ENCODE data around the gene ERC2.

Gene ERC2

DNA sequence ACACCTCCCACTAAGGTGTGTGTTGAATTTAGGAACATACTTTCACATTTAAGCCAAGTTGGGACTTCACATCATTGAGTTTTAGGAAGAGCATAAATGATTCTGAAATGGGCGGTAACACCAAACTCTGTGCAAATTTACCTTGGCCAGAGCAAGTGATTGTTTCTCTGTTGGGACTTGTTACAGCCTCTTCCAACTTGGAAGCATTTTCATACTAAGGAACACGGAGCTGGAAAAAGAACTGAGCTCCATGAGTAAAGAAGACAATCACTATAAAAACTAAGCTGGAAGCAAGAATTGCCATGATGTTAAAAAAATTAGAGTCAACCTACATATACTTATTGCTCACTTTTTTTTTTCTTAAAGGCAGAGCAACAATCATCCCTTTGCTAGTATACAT is 371.3 kb downstream of the ERC2 start:
- no peak for TF ChIP-seq CSRNP3 (CRISPR knock-in tag; IDR thresholded peaks at IDR 0.05)
- TF ChIP-seq ZNF8 (CRISPR knock-in tag; IDR thresholded peaks at IDR 0.05): no peak
- no peak for TF ChIP-seq ZNF70 (CRISPR knock-in tag; IDR thresholded peaks at IDR 0.05)
- TF ChIP-seq, protein P1, sequence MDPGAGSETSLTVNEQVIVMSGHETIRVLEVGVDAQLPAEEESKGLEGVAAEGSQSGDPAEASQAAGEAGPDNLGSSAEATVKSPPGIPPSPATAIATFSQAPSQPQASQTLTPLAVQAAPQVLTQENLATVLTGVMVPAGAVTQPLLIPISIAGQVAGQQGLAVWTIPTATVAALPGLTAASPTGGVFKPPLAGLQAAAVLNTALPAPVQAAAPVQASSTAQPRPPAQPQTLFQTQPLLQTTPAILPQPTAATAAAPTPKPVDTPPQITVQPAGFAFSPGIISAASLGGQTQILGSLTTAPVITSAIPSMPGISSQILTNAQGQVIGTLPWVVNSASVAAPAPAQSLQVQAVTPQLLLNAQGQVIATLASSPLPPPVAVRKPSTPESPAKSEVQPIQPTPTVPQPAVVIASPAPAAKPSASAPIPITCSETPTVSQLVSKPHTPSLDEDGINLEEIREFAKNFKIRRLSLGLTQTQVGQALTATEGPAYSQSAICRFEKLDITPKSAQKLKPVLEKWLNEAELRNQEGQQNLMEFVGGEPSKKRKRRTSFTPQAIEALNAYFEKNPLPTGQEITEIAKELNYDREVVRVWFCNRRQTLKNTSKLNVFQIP (CRISPR knock-in tag; IDR thresholded peaks at IDR 0.05; ENCODE audit: borderline replicate concordance, low read depth): no peak
- no peak for ATAC-seq

DNA sequence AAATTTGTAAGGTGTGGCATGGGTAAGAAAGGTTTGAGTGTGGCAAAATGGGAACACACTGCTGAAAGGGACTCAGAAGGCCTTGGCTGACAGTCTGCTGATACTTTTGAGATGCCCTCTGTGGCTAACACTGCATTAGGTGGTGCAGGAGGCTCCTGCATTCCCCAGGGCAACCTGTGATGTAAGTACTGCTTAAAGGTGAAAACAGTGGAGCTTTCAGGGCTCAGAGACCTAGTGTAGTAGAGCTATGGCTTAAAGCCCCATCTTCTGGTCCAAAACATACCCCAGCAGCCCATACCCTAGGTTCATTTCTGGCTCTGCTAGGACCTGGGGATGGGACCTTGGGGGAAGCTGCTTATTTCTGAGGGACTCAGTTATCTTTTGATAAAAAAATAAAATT is 374.1 kb downstream of the ERC2 start:
- ATAC-seq: no peak
- TF ChIP-seq, protein P1 (CRISPR knock-in tag; IDR thresholded peaks at IDR 0.05; ENCODE audit: borderline replicate concordance, low read depth): no peak
- TF ChIP-seq RARB (CRISPR knock-in tag; IDR thresholded peaks at IDR 0.05): no peak
- TF ChIP-seq PATZ1 (CRISPR knock-in tag; IDR thresholded peaks at IDR 0.05; ENCODE audit: borderline replicate concordance): no peak
- no peak for TF ChIP-seq CSRNP3 (CRISPR knock-in tag; IDR thresholded peaks at IDR 0.05)
- no peak for TF ChIP-seq ZNF8 (CRISPR knock-in tag; IDR thresholded peaks at IDR 0.05)
- no peak for TF ChIP-seq OSR1 (CRISPR knock-in tag; IDR thresholded peaks at IDR 0.05)
- TF ChIP-seq ZNF70 (CRISPR knock-in tag; IDR thresholded peaks at IDR 0.05): no peak
- TF ChIP-seq, protein P2, sequence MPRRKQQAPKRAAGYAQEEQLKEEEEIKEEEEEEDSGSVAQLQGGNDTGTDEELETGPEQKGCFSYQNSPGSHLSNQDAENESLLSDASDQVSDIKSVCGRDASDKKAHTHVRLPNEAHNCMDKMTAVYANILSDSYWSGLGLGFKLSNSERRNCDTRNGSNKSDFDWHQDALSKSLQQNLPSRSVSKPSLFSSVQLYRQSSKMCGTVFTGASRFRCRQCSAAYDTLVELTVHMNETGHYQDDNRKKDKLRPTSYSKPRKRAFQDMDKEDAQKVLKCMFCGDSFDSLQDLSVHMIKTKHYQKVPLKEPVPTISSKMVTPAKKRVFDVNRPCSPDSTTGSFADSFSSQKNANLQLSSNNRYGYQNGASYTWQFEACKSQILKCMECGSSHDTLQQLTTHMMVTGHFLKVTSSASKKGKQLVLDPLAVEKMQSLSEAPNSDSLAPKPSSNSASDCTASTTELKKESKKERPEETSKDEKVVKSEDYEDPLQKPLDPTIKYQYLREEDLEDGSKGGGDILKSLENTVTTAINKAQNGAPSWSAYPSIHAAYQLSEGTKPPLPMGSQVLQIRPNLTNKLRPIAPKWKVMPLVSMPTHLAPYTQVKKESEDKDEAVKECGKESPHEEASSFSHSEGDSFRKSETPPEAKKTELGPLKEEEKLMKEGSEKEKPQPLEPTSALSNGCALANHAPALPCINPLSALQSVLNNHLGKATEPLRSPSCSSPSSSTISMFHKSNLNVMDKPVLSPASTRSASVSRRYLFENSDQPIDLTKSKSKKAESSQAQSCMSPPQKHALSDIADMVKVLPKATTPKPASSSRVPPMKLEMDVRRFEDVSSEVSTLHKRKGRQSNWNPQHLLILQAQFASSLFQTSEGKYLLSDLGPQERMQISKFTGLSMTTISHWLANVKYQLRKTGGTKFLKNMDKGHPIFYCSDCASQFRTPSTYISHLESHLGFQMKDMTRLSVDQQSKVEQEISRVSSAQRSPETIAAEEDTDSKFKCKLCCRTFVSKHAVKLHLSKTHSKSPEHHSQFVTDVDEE (CRISPR knock-in tag; IDR thresholded peaks at IDR 0.05): no peak
- TF ChIP-seq GLIS3 (CRISPR knock-in tag; IDR thresholded peaks at IDR 0.05): no peak
- TF ChIP-seq PPARA (CRISPR knock-in tag; IDR thresholded peaks at IDR 0.05; ENCODE audit: borderline replicate concordance): no peak
- TF ChIP-seq, protein P3, sequence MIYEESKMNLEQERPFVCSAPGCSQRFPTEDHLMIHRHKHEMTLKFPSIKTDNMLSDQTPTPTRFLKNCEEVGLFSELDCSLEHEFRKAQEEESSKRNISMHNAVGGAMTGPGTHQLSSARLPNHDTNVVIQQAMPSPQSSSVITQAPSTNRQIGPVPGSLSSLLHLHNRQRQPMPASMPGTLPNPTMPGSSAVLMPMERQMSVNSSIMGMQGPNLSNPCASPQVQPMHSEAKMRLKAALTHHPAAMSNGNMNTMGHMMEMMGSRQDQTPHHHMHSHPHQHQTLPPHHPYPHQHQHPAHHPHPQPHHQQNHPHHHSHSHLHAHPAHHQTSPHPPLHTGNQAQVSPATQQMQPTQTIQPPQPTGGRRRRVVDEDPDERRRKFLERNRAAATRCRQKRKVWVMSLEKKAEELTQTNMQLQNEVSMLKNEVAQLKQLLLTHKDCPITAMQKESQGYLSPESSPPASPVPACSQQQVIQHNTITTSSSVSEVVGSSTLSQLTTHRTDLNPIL (CRISPR knock-in tag; IDR thresholded peaks at IDR 0.05; ENCODE audit: low read depth): no peak
- no peak for TF ChIP-seq ESRRG (CRISPR knock-in tag; IDR thresholded peaks at IDR 0.05)
- TF ChIP-seq SNAI2 (CRISPR knock-in tag; IDR thresholded peaks at IDR 0.05): no peak
- no peak for TF ChIP-seq ZFP3 (CRISPR knock-in tag; IDR thresholded peaks at IDR 0.05)
- no peak for TF ChIP-seq TOX (CRISPR knock-in tag; IDR thresholded peaks at IDR 0.05; ENCODE audit: borderline replicate concordance)
- TF ChIP-seq CSDC2 (CRISPR knock-in tag; IDR thresholded peaks at IDR 0.05): no peak
- no peak for TF ChIP-seq ARNTL (CRISPR knock-in tag; IDR thresholded peaks at IDR 0.05; ENCODE audit: borderline replicate concordance, low read depth)
- TF ChIP-seq BACH2 (CRISPR knock-in tag; IDR thresholded peaks at IDR 0.05; ENCODE audit: borderline replicate concordance): no peak
- no peak for TF ChIP-seq ZNF565 (CRISPR knock-in tag; conservative IDR thresholded peaks at IDR 0.05; ENCODE audit: low read depth)
- TF ChIP-seq TCF4 (CRISPR knock-in tag; IDR thresholded peaks at IDR 0.05; ENCODE audit: borderline replicate concordance): no peak

All from SK-N-SH treated with all-trans-retinoic acid at 6 μM for 48 hours (cell line).